MCF 10A (cell line): ENCODE data around the gene EPHB4. TPM values are rescaled to one million over a fixed set of nuclear protein-coding genes. Genes with fewer than 3 reads are reported as not detected.

Source experiments
- BruUV-seq: library from RNA; stranded (reverse); fragments of 400-500 nt; replicated peaks from 2 replicates; lab custom pipeline; 2021; lab: Mats Ljungman, UMichigan
- CTCF ChIA-PET: fragments of 300-600 bp; sonication (Branson Sonifier 250); formaldehyde crosslinking; extraction: SDS; loops from one replicate; lab custom pipeline; 2021; ENCODE audit warnings: antibody characterized with exemption, inconsistent platforms; lab: Yijun Ruan, JAX
- POLR2A ChIA-PET: fragments of 300-600, 350-650 bp; sonication (Branson Sonifier 250); formaldehyde crosslinking; extraction: SDS; loops from one replicate; lab custom pipeline; 2020; ENCODE audit warnings: antibody characterized with exemption, inconsistent platforms; lab: Yijun Ruan, JAX
- DNase-seq: peaks from one replicate; pipeline ENCODE4 v3.0.0-alpha.2; 2018; ENCODE audit not compliant: unreplicated experiment
- H3K27ac Mint-ChIP-seq: one replicate; pipeline ENCODE4 v1.8.0; 2022; ENCODE audit warnings: mild to moderate bottlenecking, low read depth, mixed read lengths; ENCODE audit not compliant: unreplicated experiment
- H3K27me3 Mint-ChIP-seq: one replicate; pipeline ENCODE4 v1.8.0; 2022; ENCODE audit warnings: mixed read lengths; ENCODE audit not compliant: insufficient read depth, unreplicated experiment
- H3K36me3 Mint-ChIP-seq: one replicate; pipeline ENCODE4 v1.8.0; 2022; ENCODE audit warnings: mild to moderate bottlenecking, moderate library complexity, mixed read lengths; ENCODE audit not compliant: insufficient read depth, unreplicated experiment
- H3K4me1 Mint-ChIP-seq: one replicate; pipeline ENCODE4 v1.8.0; 2022; ENCODE audit warnings: mixed read lengths; ENCODE audit not compliant: insufficient read depth, unreplicated experiment
- H3K4me3 Mint-ChIP-seq: one replicate; pipeline ENCODE4 v1.8.0; 2022; ENCODE audit warnings: mild to moderate bottlenecking, moderate library complexity, mixed read lengths; ENCODE audit not compliant: unreplicated experiment
- H3K9me3 Mint-ChIP-seq: one replicate; pipeline ENCODE4 v1.8.0; 2022; ENCODE audit warnings: mixed read lengths; ENCODE audit not compliant: unreplicated experiment
- CTCF ChIP-seq: fragments of 200-600 bp; IDR thresholded peaks from one replicate; pipeline ENCODE4 v1.8.0; 2022; ENCODE audit warnings: antibody characterized with exemption, mild to moderate bottlenecking; ENCODE audit not compliant: unreplicated experiment
- intact Hi-C: fragments of 100-400 bp; cut with micrococcal nuclease; formaldehyde crosslinking; loops from 2 replicates; pipeline ENCODE4 v1.14.1; 2022
- total RNA-seq: library from RNA; stranded (reverse); gene quantifications from 2 replicates; pipeline ENCODE4 v1.2.3, GENCODE V29; 2022

Gene EPHB4
- total RNA-seq, 1 experiment from 2014 or later: 48.8 TPM

GRCh38 chr7:100867040-100867775, 39.9 kb upstream of the EPHB4 start, which contains the start of gene TRIP6:
Gene TRIP6 (plus strand): TSS chr7:100867387. CDS start chr7:100867498, 111 bp downstream.
- Mint-ChIP-seq H3K36me3 (peaks cover 71% of the 10 kb centered on the region), H3K4me3 (peak within 1 kb of the TSS; percentile 85), H3K27me3 (no peaks in the 10 kb centered on the region), H3K4me1 (peaks cover 6% of the 10 kb centered on the region), H3K27ac (peak within 1 kb of the TSS; percentile 99), H3K9me3 (no peaks in the 10 kb centered on the region)
- POLR2A ChIA-PET: interaction anchor here (0.7 to 2.1 kb wide), 15 partner anchors 9 to 1309 kb away, joined by 3 to 25 read pairs (median 3); partner anchors contain the start of genes FBXO24, LRCH4, MOSPD3 and POP7
- intact Hi-C loops: no loop called here
- DNase-seq: peak; percentile 95
- CTCF ChIA-PET: no interaction called here
- TSS peak; percentile 79 for BruUV-seq
- no peak for TF ChIP-seq CTCF

- H3K27me3 Mint-ChIP-seq: no peaks in the 10 kb centered on the region
- ChIA-PET POLR2A (interaction anchor here (0.7 to 2.1 kb wide), 15 partner anchors 9 to 1308 kb away, joined by 3 to 25 read pairs (median 3); partner anchors contain the start of genes FBXO24, LRCH4, MOSPD3 and POP7), CTCF (no interaction called here)
- H3K27ac Mint-ChIP-seq: peak overlapping the region; percentile 99
- peaks cover 66% of the 10 kb centered on the region for H3K36me3 Mint-ChIP-seq
- peak overlapping the region; percentile 85 for H3K4me3 Mint-ChIP-seq
- BruUV-seq: TSS peak; percentile 77
- DNase-seq: no peak
- H3K4me1 Mint-ChIP-seq: peaks cover 4% of the 10 kb centered on the region
- no peaks in the 10 kb centered on the region for H3K9me3 Mint-ChIP-seq
- intact Hi-C loops: no loop called here
- no peak for TF ChIP-seq CTCF
Measured at GRCh38 chr7:100866729-100867039, 39.4 kb upstream of the EPHB4 start.

- ChIA-PET CTCF (interaction anchor here (0.6 kb wide), 1 partner anchor 13 kb away, joined by 4 read pairs; no protein-coding TSS in a partner anchor), POLR2A (interaction anchor here (0.7 to 3.7 kb wide), 18 partner anchors 9 to 1308 kb away, joined by 3 to 25 read pairs (median 6); partner anchors contain the start of genes FBXO24, LRCH4, MOSPD3 and POP7)
- Mint-ChIP-seq H3K4me3 (peak overlapping the region; percentile 85), H3K36me3 (peaks cover 60% of the 10 kb centered on the region), H3K9me3 (no peaks in the 10 kb centered on the region), H3K27ac (peak overlapping the region; percentile 99), H3K27me3 (no peaks in the 10 kb centered on the region), H3K4me1 (no peaks in the 10 kb centered on the region)
- intact Hi-C loops: no loop called here
- no TSS peak for BruUV-seq
- no peak for TF ChIP-seq CTCF
- DNase-seq: peak; percentile 83
Measured at GRCh38 chr7:100865938-100866728, 38.8 kb upstream of the EPHB4 start.
